H1 (cell line): ENCODE results near the gene RIMBP2. TPM values are rescaled to one million over a fixed set of nuclear protein-coding genes. Genes with fewer than 3 reads are reported as not detected.

Experiments used
- ASH2L ChIP-seq: fragments of 200-600, 300-600 bp; sonication (generic); IDR thresholded peaks from one replicate; pipeline ENCODE4 v1.7.1; 2017; ENCODE audit warnings: low read length
- JUND ChIP-seq: IDR thresholded peaks from 2 replicates; pipeline ENCODE4 v1.6.1; 2011; ENCODE audit warnings: mild to moderate bottlenecking, improper control_type of control experiment, low read length
- TAF7 ChIP-seq: optimal IDR thresholded peaks from 2 replicates; pipeline ENCODE3; 2011; ENCODE audit warnings: low read depth, mild to moderate bottlenecking, inconsistent platforms, low read length, moderate library complexity, borderline replicate concordance
- polyA plus RNA-seq, 7 experiments: library from polyadenylated mRNA; depleted of rRNA in 3 of 7; stranded (reverse) in 5 of 7; unstranded in 2 of 7; fragments of >200 nt in 5 of 7; fragments of 200-250 nt in 2 of 7; gene quantifications; 1 replicate in 5 of 7; 2 replicates in 1 of 7; 4 replicates in 1 of 7; pipeline versions ENCODE4 v1.2.1 to v1.2.3, GENCODE V29; 2011 to 2013; ENCODE audit warnings: missing spikeins in 2 of 7, mixed read lengths in 2 of 7
- total RNA-seq: library from RNA; stranded (reverse); fragmentation: NEBNext Ultra II Directional; extraction: Animal tissue kit (Norgen Biotek cat#: 25700); gene quantifications from 2 replicates; pipeline ENCODE4 v1.2.1, GENCODE V29; 2021
- TF ChIP-seq, protein P1 (sequence below): IDR thresholded peaks from 2 replicates; pipeline ENCODE4 v1.6.1; 2012; ENCODE audit warnings: inconsistent platforms

The RIMBP2 gene
- total and polyA plus RNA-seq, 2 of the 8 experiments (the other 6 are each of a cell fraction or from before 2014, with no cell fraction given), result 0.18 to 0.65 TPM

DNA sequence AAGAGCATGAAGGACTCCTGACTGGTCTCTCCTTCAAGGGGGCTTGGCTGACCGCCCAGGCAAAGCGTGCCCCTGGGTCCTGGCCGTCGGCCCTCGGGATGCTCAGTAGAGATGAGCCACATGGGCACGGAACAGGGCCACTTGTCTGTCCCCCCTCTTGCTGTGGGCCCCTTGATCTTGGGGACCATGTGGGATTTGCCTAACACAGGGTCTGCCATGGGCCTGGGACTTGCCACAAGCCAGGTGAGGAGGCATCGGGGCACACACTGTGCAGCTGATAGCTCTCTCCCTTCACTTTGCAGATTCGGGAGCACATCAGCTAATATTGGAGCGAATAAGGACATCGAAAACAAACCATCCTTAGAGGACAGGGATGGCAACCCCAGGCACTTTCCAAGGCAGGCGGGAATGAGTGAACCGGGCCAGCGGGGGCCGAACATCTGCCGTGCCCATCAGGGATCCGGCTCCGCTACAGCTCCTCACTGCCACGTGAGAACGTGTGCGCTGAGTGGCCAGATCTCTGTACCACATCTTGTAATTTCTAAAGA, 290.3 kb downstream of the RIMBP2 start (continued):
- TF ChIP-seq, protein P1, sequence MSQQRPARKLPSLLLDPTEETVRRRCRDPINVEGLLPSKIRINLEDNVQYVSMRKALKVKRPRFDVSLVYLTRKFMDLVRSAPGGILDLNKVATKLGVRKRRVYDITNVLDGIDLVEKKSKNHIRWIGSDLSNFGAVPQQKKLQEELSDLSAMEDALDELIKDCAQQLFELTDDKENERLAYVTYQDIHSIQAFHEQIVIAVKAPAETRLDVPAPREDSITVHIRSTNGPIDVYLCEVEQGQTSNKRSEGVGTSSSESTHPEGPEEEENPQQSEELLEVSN, result no peak
- no peak for TF ChIP-seq ASH2L
- no peak for TF ChIP-seq JUND
- no peak for TF ChIP-seq TAF7
